Right lobe of liver (tissue), 6 donors: ENCODE data around the gene LCN1. TPM values are rescaled to one million over a fixed set of nuclear protein-coding genes. Genes with fewer than 3 reads are reported as not detected.
"Not testable (repeated sequence)": the region's sequence is repeated elsewhere in the genome, so short reads cannot be mapped to it uniquely, and the experiment has no call there.

Experiments used
- ATAC-seq, 4 donors: fragments of 200-7000 bp; cut with Tn5 transposase; one replicate each; pipeline ENCODE4 v1.9.1; 2020; ENCODE audit warnings: mild to moderate bottlenecking in 4 of 4, moderate library complexity in 4 of 4
- DNase-seq, 3 donors: peaks; one replicate each; pipeline ENCODE4 v3.0.0-alpha.2; 2020
- H3K27ac ChIP-seq, 3 donors: fragments of 200-600 bp; one replicate each; pipeline ENCODE4 v1.8.0; 2022
- H3K27me3 ChIP-seq, 2 donors: fragments of 200-600 bp; one replicate each; pipeline ENCODE4 v1.8.0; 2022
- H3K36me3 ChIP-seq, 4 donors: fragments of 200-600 bp; sonication (generic) in 1 of 4; one replicate each; pipeline versions ENCODE4 v1.5.1 to v1.8.0; 2017 to 2022; ENCODE audit warnings: control low read depth in 1 of 4
- H3K4me1 ChIP-seq, 4 donors: fragments of 200-600 bp; sonication (generic) in 1 of 4; one replicate each; pipeline versions ENCODE4 v1.5.1 to v1.8.0; 2017 to 2022; ENCODE audit warnings: control low read depth in 1 of 4
- H3K4me3 ChIP-seq, 3 donors: fragments of 200-600 bp; one replicate each; pipeline ENCODE4 v1.8.0; 2022
- H3K9me3 ChIP-seq, 4 donors: fragments of 200-600 bp; sonication (generic) in 1 of 4; one replicate each; pipeline versions ENCODE4 v1.5.1 to v1.8.0; 2017 to 2022; ENCODE audit warnings: control low read depth in 1 of 4
- CTCF ChIP-seq, 4 donors: fragments of 200-600 bp in 3 of 4; fragments of 450-650 bp in 1 of 4; IDR thresholded peaks; one replicate each; pipeline versions ENCODE4 v1.5.1 to v1.8.0; 2016 to 2022; ENCODE audit warnings: antibody characterized with exemption in 4 of 4, mild to moderate bottlenecking in 2 of 4
- POLR2A ChIP-seq: fragments of 450-650 bp; IDR thresholded peaks from one replicate; pipeline ENCODE4 v1.6.1; 2017; ENCODE audit warnings: antibody characterized with exemption, mild to moderate bottlenecking
- WGBS: methylation state at CpG from one replicate; pipeline ENCODE4 v1.1.6; 2018; ENCODE audit warnings: low coverage, low lambda C conversion rate; ENCODE audit not compliant: insufficient coverage; ENCODE audit errors: missing lambda C conversion rate; 5-methylcytosine and 5-hydroxymethylcytosine counted together
- intact Hi-C, 2 donors: fragments of 100-400 bp; cut with DNase I; formaldehyde crosslinking; loops; one replicate each; pipeline versions ENCODE4 v1.11.2 to v1.14.1; 2022
- total RNA-seq, 6 experiments: library from RNA; depleted of rRNA in 2 of 6; stranded (reverse); fragments of >200 nt in 2 of 6; fragmentation: NEBNext Ultra II Directional in 3 of 6; extraction: Animal tissue kit (Norgen Biotek cat#: 25700) in 3 of 6; gene quantifications; one replicate each; pipeline versions ENCODE4 v1.1.0 to v1.2.4, GENCODE V29; 2016 to 2023
- donor health status: DM: no; HTN: yes; CAD: no.
- donor health status: DM: no; HTN: no; CAD: no.
- donor health status: DM: no; HTN: no; CAD: no.
- donor health status: DM: no; HTN: yes; CAD: no.
- donor health status: DM: no; HTN: yes; CAD: no.

Gene LCN1
- total RNA-seq, 6 experiments from 2014 or later = not detected

GRCh38 chr9:135530146-135530545 is 8.9 kb downstream of the LCN1 start:
- H3K4me1 ChIP-seq = no peaks in the 10 kb centered on the region
- H3K36me3 ChIP-seq = no peaks in the 10 kb centered on the region
- ATAC-seq = no peak
- TF ChIP-seq POLR2A (no peak), CTCF (IDR thresholded peaks at IDR 0.05) (no peak)
- WGBS = 64% methylated on average over 5 of the region's 5 CpGs
- no peak overlapping the region for H3K27ac ChIP-seq
- H3K9me3 ChIP-seq = no peaks in the 10 kb centered on the region
- DNase-seq = no peak
- no peaks in the 10 kb centered on the region for H3K27me3 ChIP-seq
- intact Hi-C loops = no loop called here
- H3K4me3 ChIP-seq = no peak overlapping the region

DNA sequence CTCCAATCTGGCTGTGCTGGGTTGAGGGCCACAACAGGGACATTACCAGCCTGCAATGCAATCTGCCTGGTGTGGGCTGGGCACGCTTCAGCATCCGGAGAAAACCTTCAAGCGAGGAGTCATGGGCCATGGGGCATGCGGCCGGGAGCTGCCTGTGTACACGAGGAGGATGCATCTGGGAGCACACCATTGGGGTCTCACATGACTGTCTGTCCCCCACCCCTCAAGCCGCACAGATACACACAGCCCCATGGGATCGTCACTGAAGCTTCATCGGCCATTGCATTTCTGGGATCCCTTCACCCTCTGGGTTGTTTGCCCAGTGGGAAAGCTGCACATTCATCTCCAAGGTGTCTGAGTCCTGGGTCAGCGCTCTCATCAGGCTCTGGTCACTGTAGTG is 9.9 kb downstream of the LCN1 start:
- WGBS = 68% methylated on average over 5 of the region's 10 CpGs
- DNase-seq = no peak
- intact Hi-C loops = no loop called here
- no peaks in the 10 kb centered on the region for H3K36me3 ChIP-seq
- H3K9me3 ChIP-seq = no peaks in the 10 kb centered on the region
- no peak for ATAC-seq
- no peak for TF ChIP-seq CTCF (IDR thresholded peaks at IDR 0.05)
- TF ChIP-seq POLR2A = no peak
- no peaks in the 10 kb centered on the region for H3K27me3 ChIP-seq
- no peak overlapping the region for H3K27ac ChIP-seq
- no peaks in the 10 kb centered on the region for H3K4me1 ChIP-seq
- H3K4me3 ChIP-seq = no peak overlapping the region

DNA sequence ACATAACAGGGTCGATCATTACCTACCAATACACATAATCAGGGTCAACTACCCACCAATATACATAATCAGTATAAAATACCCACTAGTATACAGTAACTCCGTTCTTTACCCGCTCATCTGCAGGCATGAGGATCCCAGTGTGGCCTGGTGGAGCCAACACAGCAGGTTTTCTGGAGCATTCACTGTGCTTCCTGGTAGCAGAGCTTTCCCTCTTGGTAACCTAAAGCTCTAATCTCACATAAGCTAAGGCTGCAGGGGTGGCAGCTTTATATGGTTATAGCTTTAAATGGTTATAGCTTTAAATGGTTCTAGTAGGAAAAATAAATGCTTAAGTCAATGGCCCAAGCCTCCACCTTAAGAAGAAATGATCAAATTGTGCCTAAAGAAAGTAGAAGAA is 11.9 kb downstream of the LCN1 start:
- ATAC-seq = no peak
- TF ChIP-seq CTCF (IDR thresholded peaks at IDR 0.05) = no peak
- Histone ChIP-seq H3K4me3 (no peak overlapping the region), H3K36me3 (no peaks in the 10 kb centered on the region), H3K9me3 (no peaks in the 10 kb centered on the region), H3K4me1 (no peaks in the 10 kb centered on the region), H3K27ac (no peak overlapping the region), H3K27me3 (no peaks in the 10 kb centered on the region)
- intact Hi-C loops = no loop called here
- no peak for DNase-seq
- WGBS = 92% methylated on average over 3 of the region's 3 CpGs

DNA sequence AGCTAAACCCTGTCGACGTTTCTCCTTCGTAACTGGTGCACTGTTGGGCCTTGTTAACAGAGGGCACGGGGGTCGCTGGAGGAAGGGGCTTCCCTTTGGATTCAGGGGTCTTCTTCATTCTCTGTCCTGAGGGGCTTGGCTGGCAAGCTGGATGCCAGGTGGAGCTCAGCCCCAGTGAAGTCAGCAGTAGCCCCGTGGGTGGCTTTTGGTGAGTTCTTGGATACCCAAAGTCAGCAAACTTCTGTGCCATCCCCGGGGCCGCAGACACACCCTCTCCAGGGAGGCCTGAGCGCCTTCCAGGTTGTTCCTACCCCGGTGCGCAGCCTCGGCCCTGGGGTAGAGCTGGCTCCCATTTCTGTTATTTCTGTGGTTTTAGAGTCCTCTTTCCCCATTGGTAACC is 12.4 kb downstream of the LCN1 start:
- Histone ChIP-seq H3K4me1 (no peaks in the 10 kb centered on the region), H3K27me3 (no peaks in the 10 kb centered on the region), H3K27ac (no peak overlapping the region), H3K9me3 (no peaks in the 10 kb centered on the region), H3K4me3 (no peak overlapping the region), H3K36me3 (no peaks in the 10 kb centered on the region)
- ATAC-seq = no peak
- intact Hi-C loops = no loop called here
- WGBS = 78% methylated on average over 4 of the region's 12 CpGs
- TF ChIP-seq CTCF (IDR thresholded peaks at IDR 0.05) (no peak), POLR2A (no peak)
- DNase-seq = no peak

GRCh38 chr9:135534192-135534711 is 13.0 kb downstream of the LCN1 start:
- 17% methylated on average over 1 of the region's 10 CpGs for WGBS
- ATAC-seq, H3K4me3 ChIP-seq, H3K27ac ChIP-seq, H3K9me3 ChIP-seq, H3K4me1 ChIP-seq, DNase-seq, H3K27me3 ChIP-seq, intact Hi-C loops, H3K36me3 ChIP-seq: not testable (repeated sequence)

DNA sequence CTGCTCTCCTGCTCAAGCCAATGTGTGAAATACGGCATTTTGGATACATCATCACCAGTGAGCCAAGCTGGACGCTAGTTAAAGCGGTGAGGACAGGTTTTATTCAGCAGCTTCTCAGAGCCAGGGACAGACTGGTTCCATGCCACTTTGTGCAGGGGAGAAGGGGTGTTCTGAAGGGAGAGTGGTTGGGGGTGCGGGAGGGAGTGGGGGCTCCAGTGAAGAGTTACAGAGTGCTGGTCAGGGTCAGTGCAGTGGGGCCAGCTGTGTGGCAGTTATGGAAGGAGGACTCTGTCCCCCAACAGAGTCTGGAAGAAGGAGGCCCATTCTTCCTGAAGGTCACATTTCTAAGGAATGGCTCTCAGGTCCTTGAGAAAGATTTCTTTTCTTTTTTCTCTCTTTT is 13.6 kb downstream of the LCN1 start:
- no CpG with 5 or more reads among the region's 4 CpGs for WGBS

DNA sequence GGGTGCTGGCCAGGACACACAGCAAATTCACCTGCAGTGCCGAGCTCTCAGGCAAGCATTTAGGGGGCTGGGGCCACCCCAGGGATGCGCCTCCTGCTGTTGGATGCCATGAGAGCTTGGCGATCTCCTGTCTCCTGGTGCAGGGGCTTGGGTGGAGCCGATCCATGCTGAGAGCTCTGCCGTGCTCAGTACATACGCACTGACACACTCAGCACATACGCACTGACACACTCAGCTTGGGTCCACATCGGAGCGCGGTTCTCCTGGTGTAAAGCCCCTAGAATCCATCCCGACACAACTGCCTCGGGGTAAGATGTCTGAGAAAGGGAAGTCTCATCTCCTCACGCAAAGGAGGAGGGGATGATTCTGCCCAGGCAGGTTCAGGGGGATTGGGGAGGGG is 14.4 kb downstream of the LCN1 start:
- H3K4me3 ChIP-seq, H3K36me3 ChIP-seq, H3K27me3 ChIP-seq, ATAC-seq, H3K27ac ChIP-seq, intact Hi-C loops, H3K4me1 ChIP-seq, H3K9me3 ChIP-seq: not testable (repeated sequence)
- WGBS = no CpG with 5 or more reads among the region's 13 CpGs
- DNase-seq = peak in 1 of 3 donors; percentile 6

More for the DNA sequence above, 13.6 kb downstream of the LCN1 start:
- H3K27ac ChIP-seq, H3K36me3 ChIP-seq, ATAC-seq, H3K9me3 ChIP-seq, H3K4me1 ChIP-seq, H3K4me3 ChIP-seq, H3K27me3 ChIP-seq, intact Hi-C loops: not testable (repeated sequence)
- DNase-seq = peak in 1 of 3 donors; percentile 10
